Glutamatergic neuron (in vitro differentiated cells): ENCODE results near the gene CCDC175. TPM values are rescaled to one million over a fixed set of nuclear protein-coding genes. Genes with fewer than 3 reads are reported as not detected.

ENCODE experiments used
- DNase-seq: peaks from one replicate; pipeline ENCODE4 v3.0.0; 2022
- H3K27ac Mint-ChIP-seq: one replicate; pipeline ENCODE4 v1.8.0; 2020; ENCODE audit warnings: mild to moderate bottlenecking, mixed read lengths, inconsistent platforms; ENCODE audit not compliant: unreplicated experiment
- H3K27me3 Mint-ChIP-seq: one replicate; pipeline ENCODE4 v1.8.0; 2020; ENCODE audit warnings: mild to moderate bottlenecking, moderate library complexity, mixed read lengths, inconsistent platforms; ENCODE audit not compliant: unreplicated experiment
- H3K36me3 Mint-ChIP-seq: one replicate; pipeline ENCODE4 v1.8.0; 2020; ENCODE audit warnings: mild to moderate bottlenecking, mixed read lengths, inconsistent platforms; ENCODE audit not compliant: unreplicated experiment
- H3K4me1 Mint-ChIP-seq: one replicate; pipeline ENCODE4 v1.8.0; 2020; ENCODE audit warnings: mild to moderate bottlenecking, low read depth, mixed read lengths, inconsistent platforms; ENCODE audit not compliant: unreplicated experiment
- H3K4me3 Mint-ChIP-seq: one replicate; pipeline ENCODE4 v1.8.0; 2020; ENCODE audit warnings: mild to moderate bottlenecking, mixed read lengths, inconsistent platforms; ENCODE audit not compliant: unreplicated experiment
- H3K9me3 Mint-ChIP-seq: one replicate; pipeline ENCODE4 v1.8.0; 2020; ENCODE audit warnings: mild to moderate bottlenecking, moderate library complexity, mixed read lengths, inconsistent platforms; ENCODE audit not compliant: unreplicated experiment
- total RNA-seq: library from RNA; stranded (reverse); fragmentation: NEBNext Ultra II Directional; extraction: Animal tissue kit (Norgen Biotek cat#: 25700); gene quantifications from one replicate; pipeline ENCODE4 v1.2.1, GENCODE V29; 2021; ENCODE audit not compliant: unreplicated experiment
- TF ChIP-seq, protein P1 (sequence below): fragments of 200-600 bp; sonication (generic); IDR thresholded peaks from one replicate; pipeline ENCODE4 v1.5.0; 2021; ENCODE audit not compliant: partially characterized antibody, unreplicated experiment

The CCDC175 gene
- total RNA-seq, 1 donor from 2014 or later: not detected

DNA sequence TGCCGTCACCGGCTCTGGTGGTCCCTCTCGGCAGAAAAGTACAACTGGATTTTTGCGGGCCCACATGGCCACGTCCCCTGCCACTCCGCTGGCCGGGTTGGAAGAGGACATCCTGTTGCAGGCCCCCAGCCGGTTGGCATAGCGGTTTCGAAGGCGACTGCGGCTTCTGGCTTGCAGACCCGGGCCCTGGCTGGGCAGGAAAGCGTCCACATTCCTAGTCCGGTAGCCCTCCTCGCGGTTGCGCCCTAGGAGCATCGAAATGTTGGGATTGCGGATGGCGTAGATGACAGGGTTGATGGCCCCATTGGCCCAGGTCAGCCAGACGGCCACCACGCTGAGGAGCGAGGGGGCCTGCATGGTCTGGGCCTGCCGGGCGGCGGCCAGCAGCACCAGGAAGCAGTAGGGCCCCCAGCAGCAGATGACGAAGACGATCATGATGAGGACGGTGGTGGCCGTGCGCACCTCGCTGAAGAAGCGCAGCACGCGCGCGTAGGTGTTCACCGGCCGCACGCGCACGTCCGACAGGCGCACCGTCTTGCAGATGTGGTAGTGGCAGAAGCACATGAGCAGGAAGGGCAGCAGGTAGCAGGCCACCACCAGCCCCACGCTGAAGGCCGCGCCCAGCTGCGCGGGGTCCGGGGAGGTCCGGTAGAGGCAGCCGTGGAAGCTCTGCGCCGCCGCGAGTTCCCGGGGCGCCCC is 112.7 kb downstream of the CCDC175 start:
- TF ChIP-seq, protein P1, sequence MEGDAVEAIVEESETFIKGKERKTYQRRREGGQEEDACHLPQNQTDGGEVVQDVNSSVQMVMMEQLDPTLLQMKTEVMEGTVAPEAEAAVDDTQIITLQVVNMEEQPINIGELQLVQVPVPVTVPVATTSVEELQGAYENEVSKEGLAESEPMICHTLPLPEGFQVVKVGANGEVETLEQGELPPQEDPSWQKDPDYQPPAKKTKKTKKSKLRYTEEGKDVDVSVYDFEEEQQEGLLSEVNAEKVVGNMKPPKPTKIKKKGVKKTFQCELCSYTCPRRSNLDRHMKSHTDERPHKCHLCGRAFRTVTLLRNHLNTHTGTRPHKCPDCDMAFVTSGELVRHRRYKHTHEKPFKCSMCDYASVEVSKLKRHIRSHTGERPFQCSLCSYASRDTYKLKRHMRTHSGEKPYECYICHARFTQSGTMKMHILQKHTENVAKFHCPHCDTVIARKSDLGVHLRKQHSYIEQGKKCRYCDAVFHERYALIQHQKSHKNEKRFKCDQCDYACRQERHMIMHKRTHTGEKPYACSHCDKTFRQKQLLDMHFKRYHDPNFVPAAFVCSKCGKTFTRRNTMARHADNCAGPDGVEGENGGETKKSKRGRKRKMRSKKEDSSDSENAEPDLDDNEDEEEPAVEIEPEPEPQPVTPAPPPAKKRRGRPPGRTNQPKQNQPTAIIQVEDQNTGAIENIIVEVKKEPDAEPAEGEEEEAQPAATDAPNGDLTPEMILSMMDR: no peak
- DNase-seq: peak; percentile 20
- Mint-ChIP-seq H3K4me3 (peak overlapping the region; percentile 87), H3K9me3 (peaks cover 6% of the 10 kb centered on the region), H3K27ac (no peak overlapping the region), H3K27me3 (no peaks in the 10 kb centered on the region), H3K36me3 (no peaks in the 10 kb centered on the region), H3K4me1 (no peaks in the 10 kb centered on the region)

DNA sequence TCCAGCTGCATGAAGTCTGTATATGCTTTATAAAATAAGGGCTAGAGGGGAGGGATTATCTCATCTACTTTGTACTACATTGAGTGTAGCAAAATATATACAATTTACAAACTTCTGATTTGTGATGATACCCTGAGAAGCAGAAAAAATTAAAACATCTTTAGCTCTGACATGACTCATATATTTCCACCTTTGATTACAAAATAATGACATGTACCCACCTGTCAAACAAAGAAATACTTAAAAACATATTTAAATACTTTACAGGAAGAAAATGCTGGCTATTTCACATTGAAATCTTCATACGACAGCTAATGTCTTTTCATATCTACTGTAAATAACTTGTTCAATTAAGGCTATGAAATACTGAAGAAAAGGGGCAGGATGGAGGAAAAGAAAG is 114.7 kb downstream of the CCDC175 start:
- TF ChIP-seq, protein P1: no peak
- H3K27me3 Mint-ChIP-seq: no peaks in the 10 kb centered on the region
- H3K4me1 Mint-ChIP-seq: no peaks in the 10 kb centered on the region
- DNase-seq: no peak
- no peak overlapping the region for H3K4me3 Mint-ChIP-seq
- H3K9me3 Mint-ChIP-seq: peaks cover 6% of the 10 kb centered on the region
- H3K27ac Mint-ChIP-seq: no peak overlapping the region
- H3K36me3 Mint-ChIP-seq: peaks cover 9% of the 10 kb centered on the region

DNA sequence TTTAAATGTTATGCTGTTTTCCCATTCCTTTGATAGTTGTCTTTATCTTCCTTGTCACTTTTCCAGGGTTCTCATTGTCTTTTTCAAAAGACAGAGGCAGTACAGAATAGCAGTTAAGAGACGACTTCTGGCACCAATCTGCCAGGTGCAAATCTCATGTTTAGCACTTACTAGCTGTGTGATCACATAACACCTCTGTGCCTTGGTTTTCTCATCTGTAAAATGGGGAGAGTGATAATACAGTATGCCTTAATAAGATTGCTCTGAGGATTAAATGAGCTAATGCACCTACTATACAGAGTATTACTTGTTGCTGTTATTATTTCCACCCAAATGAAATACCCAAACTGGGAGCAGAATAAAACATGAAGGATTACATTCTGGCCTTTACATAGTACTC is 116.2 kb downstream of the CCDC175 start:
- Mint-ChIP-seq H3K27ac (no peak overlapping the region), H3K9me3 (peaks cover 6% of the 10 kb centered on the region), H3K4me1 (no peaks in the 10 kb centered on the region), H3K27me3 (no peaks in the 10 kb centered on the region), H3K36me3 (peaks cover 10% of the 10 kb centered on the region), H3K4me3 (no peak overlapping the region)
- TF ChIP-seq, protein P1: no peak
- no peak for DNase-seq

GRCh38 chr14:59458486-59458885 is 118.1 kb downstream of the CCDC175 start:
- TF ChIP-seq, protein P1: no peak
- Mint-ChIP-seq H3K9me3 (peaks cover 2% of the 10 kb centered on the region), H3K36me3 (peaks cover 10% of the 10 kb centered on the region), H3K27ac (no peak overlapping the region), H3K4me3 (no peak overlapping the region), H3K4me1 (no peaks in the 10 kb centered on the region), H3K27me3 (no peaks in the 10 kb centered on the region)
- no peak for DNase-seq

DNA sequence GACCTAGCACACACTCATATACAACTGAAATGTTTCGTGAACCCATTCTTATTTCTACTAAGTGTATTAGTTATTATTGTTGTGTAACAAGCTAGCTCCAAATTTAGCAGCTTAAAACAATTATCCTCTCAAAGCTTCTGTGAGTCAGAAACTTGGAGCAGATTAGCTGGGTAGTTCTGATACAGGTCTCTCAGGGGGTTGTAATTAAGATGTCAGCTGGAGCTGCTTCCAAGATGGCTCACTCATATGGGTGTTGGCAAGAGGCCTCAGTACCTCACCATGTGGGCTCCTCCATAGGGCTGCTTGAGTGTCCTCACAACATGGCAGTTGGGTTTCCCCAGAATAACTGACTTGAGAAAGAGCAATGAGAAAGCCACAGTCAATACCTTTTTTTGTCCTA is 121.2 kb downstream of the CCDC175 start:
- H3K4me3 Mint-ChIP-seq: no peak overlapping the region
- peaks cover 10% of the 10 kb centered on the region for H3K36me3 Mint-ChIP-seq
- TF ChIP-seq, protein P1: no peak
- no peaks in the 10 kb centered on the region for H3K27me3 Mint-ChIP-seq
- DNase-seq: no peak
- H3K4me1 Mint-ChIP-seq: no peaks in the 10 kb centered on the region
- H3K9me3 Mint-ChIP-seq: no peaks in the 10 kb centered on the region
- H3K27ac Mint-ChIP-seq: no peak overlapping the region
